ENCODE results near the gene MRC1.

MRC1 gene

GRCh38 chr10:17847585-17848296 is 38.6 kb downstream of the MRC1 start:
- Histone ChIP-seq H3K27me3 (ENCODE audit: insufficient read depth, poor library complexity, severe bottlenecking) (no peaks in the 10 kb centered on the region), H3K4me3 (ENCODE audit: severe bottlenecking) (no peak overlapping the region), H3K9me3 (ENCODE audit: severe bottlenecking) (no peaks in the 10 kb centered on the region), H3K36me3 (ENCODE audit: low read depth) (no peaks in the 10 kb centered on the region), H3K27ac (ENCODE audit: poor library complexity, severe bottlenecking) (no peak overlapping the region), H3K4me1 (ENCODE audit: insufficient read depth, poor library complexity, severe bottlenecking) (no peaks in the 10 kb centered on the region)
- ATAC-seq (ENCODE audit: low read depth) (0 out of 3 replicates have a peak, but pooled peaks have one; percentile 17), DNase-seq (ENCODE audit: low spot score) (no peak)
- TF ChIP-seq, protein P1, sequence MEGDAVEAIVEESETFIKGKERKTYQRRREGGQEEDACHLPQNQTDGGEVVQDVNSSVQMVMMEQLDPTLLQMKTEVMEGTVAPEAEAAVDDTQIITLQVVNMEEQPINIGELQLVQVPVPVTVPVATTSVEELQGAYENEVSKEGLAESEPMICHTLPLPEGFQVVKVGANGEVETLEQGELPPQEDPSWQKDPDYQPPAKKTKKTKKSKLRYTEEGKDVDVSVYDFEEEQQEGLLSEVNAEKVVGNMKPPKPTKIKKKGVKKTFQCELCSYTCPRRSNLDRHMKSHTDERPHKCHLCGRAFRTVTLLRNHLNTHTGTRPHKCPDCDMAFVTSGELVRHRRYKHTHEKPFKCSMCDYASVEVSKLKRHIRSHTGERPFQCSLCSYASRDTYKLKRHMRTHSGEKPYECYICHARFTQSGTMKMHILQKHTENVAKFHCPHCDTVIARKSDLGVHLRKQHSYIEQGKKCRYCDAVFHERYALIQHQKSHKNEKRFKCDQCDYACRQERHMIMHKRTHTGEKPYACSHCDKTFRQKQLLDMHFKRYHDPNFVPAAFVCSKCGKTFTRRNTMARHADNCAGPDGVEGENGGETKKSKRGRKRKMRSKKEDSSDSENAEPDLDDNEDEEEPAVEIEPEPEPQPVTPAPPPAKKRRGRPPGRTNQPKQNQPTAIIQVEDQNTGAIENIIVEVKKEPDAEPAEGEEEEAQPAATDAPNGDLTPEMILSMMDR (IDR thresholded peaks at IDR 0.05; ENCODE audit: poor library complexity, severe bottlenecking): peak; percentile 82

DNA sequence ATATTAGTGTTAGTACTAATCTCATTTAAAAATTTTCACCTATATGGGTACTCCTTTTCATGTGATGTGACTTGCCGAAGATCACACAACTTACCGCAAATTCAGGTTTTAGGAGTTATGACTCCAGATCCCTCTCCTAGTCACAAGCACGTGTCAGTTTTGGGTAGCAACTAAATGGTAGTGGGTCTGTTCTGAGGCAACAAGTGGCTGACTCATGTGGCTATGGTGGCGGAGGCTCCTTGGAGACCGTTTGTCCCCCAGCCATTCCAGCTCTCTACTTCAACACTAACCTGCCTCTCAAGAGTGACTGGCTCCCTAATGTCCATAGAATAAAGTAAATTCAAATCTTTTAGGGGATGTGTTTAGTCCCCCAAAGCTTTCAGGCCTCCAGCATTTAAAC is 39.5 kb downstream of the MRC1 start:
- no peak for ATAC-seq (ENCODE audit: low read depth)
- DNase-seq (ENCODE audit: low spot score): no peak
- no peaks in the 10 kb centered on the region for H3K9me3 ChIP-seq (ENCODE audit: severe bottlenecking)
- TF ChIP-seq, protein P1 (IDR thresholded peaks at IDR 0.05; ENCODE audit: poor library complexity, severe bottlenecking): no peak
- H3K4me1 ChIP-seq (ENCODE audit: insufficient read depth, poor library complexity, severe bottlenecking): no peaks in the 10 kb centered on the region
- H3K27ac ChIP-seq (ENCODE audit: poor library complexity, severe bottlenecking): no peak overlapping the region
- no peak overlapping the region for H3K4me3 ChIP-seq (ENCODE audit: severe bottlenecking)
- no peaks in the 10 kb centered on the region for H3K36me3 ChIP-seq (ENCODE audit: low read depth)
- H3K27me3 ChIP-seq (ENCODE audit: insufficient read depth, poor library complexity, severe bottlenecking): no peaks in the 10 kb centered on the region

DNA sequence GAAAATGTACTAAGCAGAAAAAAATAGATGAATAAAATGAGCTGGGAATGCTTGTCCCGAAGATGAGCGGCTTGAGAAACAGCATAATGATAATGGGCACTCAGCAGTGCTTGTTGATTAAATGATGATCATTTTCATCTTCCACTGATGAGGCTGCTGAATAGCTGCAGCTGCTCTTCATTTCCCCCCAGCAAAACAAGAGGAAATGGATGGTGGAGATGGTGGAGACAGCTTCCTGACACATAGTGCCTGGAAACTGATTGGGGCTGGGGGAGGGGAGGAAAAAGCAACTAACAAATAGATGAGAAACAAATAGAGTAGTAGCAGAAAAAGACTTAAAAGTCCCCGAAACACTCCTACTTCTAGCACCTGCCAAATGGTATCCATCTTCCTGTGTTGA is 41.4 kb downstream of the MRC1 start:
- Histone ChIP-seq H3K27me3 (ENCODE audit: insufficient read depth, poor library complexity, severe bottlenecking) (no peaks in the 10 kb centered on the region), H3K4me1 (ENCODE audit: insufficient read depth, poor library complexity, severe bottlenecking) (no peaks in the 10 kb centered on the region), H3K4me3 (ENCODE audit: severe bottlenecking) (no peak overlapping the region), H3K27ac (ENCODE audit: poor library complexity, severe bottlenecking) (no peak overlapping the region), H3K9me3 (ENCODE audit: severe bottlenecking) (no peaks in the 10 kb centered on the region), H3K36me3 (ENCODE audit: low read depth) (no peaks in the 10 kb centered on the region)
- ATAC-seq (ENCODE audit: low read depth): no peak
- no peak for DNase-seq (ENCODE audit: low spot score)
- TF ChIP-seq, protein P1 (IDR thresholded peaks at IDR 0.05; ENCODE audit: poor library complexity, severe bottlenecking): no peak

GRCh38 chr10:17851611-17852010 is 42.5 kb downstream of the MRC1 start:
- H3K27ac ChIP-seq (ENCODE audit: poor library complexity, severe bottlenecking): no peak overlapping the region
- TF ChIP-seq, protein P1 (IDR thresholded peaks at IDR 0.05; ENCODE audit: poor library complexity, severe bottlenecking): no peak
- no peaks in the 10 kb centered on the region for H3K4me1 ChIP-seq (ENCODE audit: insufficient read depth, poor library complexity, severe bottlenecking)
- H3K36me3 ChIP-seq (ENCODE audit: low read depth): no peaks in the 10 kb centered on the region
- no peaks in the 10 kb centered on the region for H3K27me3 ChIP-seq (ENCODE audit: insufficient read depth, poor library complexity, severe bottlenecking)
- no peak for DNase-seq (ENCODE audit: low spot score)
- H3K4me3 ChIP-seq (ENCODE audit: severe bottlenecking): no peak overlapping the region
- no peak for ATAC-seq (ENCODE audit: low read depth)
- no peaks in the 10 kb centered on the region for H3K9me3 ChIP-seq (ENCODE audit: severe bottlenecking)

- Histone ChIP-seq H3K36me3 (ENCODE audit: low read depth) (no peaks in the 10 kb centered on the region), H3K27ac (ENCODE audit: poor library complexity, severe bottlenecking) (no peak overlapping the region), H3K4me1 (ENCODE audit: insufficient read depth, poor library complexity, severe bottlenecking) (no peaks in the 10 kb centered on the region), H3K27me3 (ENCODE audit: insufficient read depth, poor library complexity, severe bottlenecking) (no peaks in the 10 kb centered on the region), H3K9me3 (ENCODE audit: severe bottlenecking) (no peaks in the 10 kb centered on the region), H3K4me3 (ENCODE audit: severe bottlenecking) (no peak overlapping the region)
- ATAC-seq (ENCODE audit: low read depth) (no peak), DNase-seq (ENCODE audit: low spot score) (no peak)
- TF ChIP-seq, protein P1 (IDR thresholded peaks at IDR 0.05; ENCODE audit: poor library complexity, severe bottlenecking): no peak
Measured at GRCh38 chr10:17854044-17854652, 45.0 kb downstream of the MRC1 start.
